Osteoblast (primary cell): ENCODE measurements around the gene ZNF790. TPM values are rescaled to one million over a fixed set of nuclear protein-coding genes. Genes with fewer than 3 reads are reported as not detected.
A peak's percentile ranks its signal among the peaks of the same experiment; 100 is the strongest.
"Not testable (repeated sequence)": the region's sequence is repeated elsewhere in the genome, so short reads cannot be mapped to it uniquely, and the experiment has no call there.

Source experiments
- DNase-seq: peaks from one replicate; pipeline ENCODE4 v3.0.0; 2011; ENCODE audit warnings: low spot score, mixed read lengths; ENCODE audit not compliant: insufficient read length; ENCODE audit errors: missing footprints
- H2AFZ ChIP-seq: 2 replicates; pipeline ENCODE4 v1.6.0; 2011; ENCODE audit warnings: mild to moderate bottlenecking, low read length
- H3K27ac ChIP-seq: 2 replicates; pipeline ENCODE4 v1.5.1; 2011; ENCODE audit warnings: mild to moderate bottlenecking, low read depth, low read length, moderate library complexity
- H3K27me3 ChIP-seq: 2 replicates; pipeline ENCODE4 v1.6.0; 2012; ENCODE audit warnings: mild to moderate bottlenecking, control low read depth, inconsistent platforms, low read length, moderate library complexity; ENCODE audit not compliant: insufficient read depth
- H3K36me3 ChIP-seq: 2 replicates; pipeline ENCODE4 v1.5.1; 2011; ENCODE audit warnings: mild to moderate bottlenecking, low read length, control low read depth, moderate library complexity; ENCODE audit not compliant: insufficient read depth
- H3K4me1 ChIP-seq: 2 replicates; pipeline ENCODE4 v1.5.1; 2011; ENCODE audit warnings: mild to moderate bottlenecking, low read length, control low read depth, moderate library complexity; ENCODE audit not compliant: insufficient read depth
- H3K4me2 ChIP-seq: 2 replicates; pipeline ENCODE4 v1.6.0; 2011; ENCODE audit warnings: mild to moderate bottlenecking, low read length; ENCODE audit not compliant: insufficient read depth
- H3K4me3 ChIP-seq: fragments of 200-600 bp; sonication (generic); 3 replicates; pipeline ENCODE4 v1.5.1; 2012; ENCODE audit warnings: mild to moderate bottlenecking, low read length, inconsistent platforms; ENCODE audit not compliant: insufficient read depth
- H3K79me2 ChIP-seq: 2 replicates; pipeline ENCODE4 v1.6.0; 2012; ENCODE audit warnings: mild to moderate bottlenecking, low read length, control low read depth, inconsistent platforms; ENCODE audit not compliant: insufficient read depth
- H3K9me3 ChIP-seq: 2 replicates; pipeline ENCODE4 v1.5.1; 2011; ENCODE audit warnings: low read depth, low read length, control low read depth
- H4K20me1 ChIP-seq: 2 replicates; pipeline ENCODE4 v1.6.0; 2012; ENCODE audit warnings: mild to moderate bottlenecking, low read length, control low read depth; ENCODE audit not compliant: insufficient read depth
- total RNA-seq: library from RNA; depleted of rRNA; stranded (reverse); fragments of >200 nt; gene quantifications from 2 replicates; pipeline ENCODE4 v1.2.3, GENCODE V29; 2012
- TF ChIP-seq, protein P1 (sequence below): IDR thresholded peaks from 2 replicates; pipeline ENCODE4 v1.5.1; 2011; ENCODE audit warnings: mild to moderate bottlenecking, low read depth, low read length, moderate library complexity; ENCODE audit errors: extremely low read depth

Gene ZNF790
- total RNA-seq, 1 donor = 6.9 TPM

DNA sequence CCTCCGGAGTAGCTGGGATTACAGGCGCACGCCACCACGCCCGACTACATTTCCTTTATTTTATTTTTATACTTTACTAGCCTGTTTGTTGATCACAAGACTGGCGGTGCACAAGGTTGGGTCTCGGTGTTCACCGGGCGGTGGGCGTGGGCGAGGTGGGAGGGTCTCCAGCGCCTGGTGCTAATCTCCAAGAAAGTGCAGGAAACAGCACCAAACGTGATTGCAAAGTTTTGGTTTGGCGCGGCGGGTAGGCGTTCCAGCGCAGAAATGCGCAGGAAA lies 41.5 kb downstream of the ZNF790 start:
- peak overlapping the region; percentile 97 for H3K4me3 ChIP-seq
- peak overlapping the region; percentile 78 for H3K27ac ChIP-seq
- peak overlapping the region; percentile 80 for H3K4me2 ChIP-seq
- H3K27me3 ChIP-seq = no peaks in the 10 kb centered on the region
- H2AFZ ChIP-seq = peak overlapping the region; percentile 92
- no peak for DNase-seq
- H4K20me1 ChIP-seq = no peaks in the 10 kb centered on the region
- no peaks in the 10 kb centered on the region for H3K4me1 ChIP-seq
- H3K9me3 ChIP-seq = no peaks in the 10 kb centered on the region
- H3K79me2 ChIP-seq = peaks cover 25% of the 10 kb centered on the region
- TF ChIP-seq, protein P1, sequence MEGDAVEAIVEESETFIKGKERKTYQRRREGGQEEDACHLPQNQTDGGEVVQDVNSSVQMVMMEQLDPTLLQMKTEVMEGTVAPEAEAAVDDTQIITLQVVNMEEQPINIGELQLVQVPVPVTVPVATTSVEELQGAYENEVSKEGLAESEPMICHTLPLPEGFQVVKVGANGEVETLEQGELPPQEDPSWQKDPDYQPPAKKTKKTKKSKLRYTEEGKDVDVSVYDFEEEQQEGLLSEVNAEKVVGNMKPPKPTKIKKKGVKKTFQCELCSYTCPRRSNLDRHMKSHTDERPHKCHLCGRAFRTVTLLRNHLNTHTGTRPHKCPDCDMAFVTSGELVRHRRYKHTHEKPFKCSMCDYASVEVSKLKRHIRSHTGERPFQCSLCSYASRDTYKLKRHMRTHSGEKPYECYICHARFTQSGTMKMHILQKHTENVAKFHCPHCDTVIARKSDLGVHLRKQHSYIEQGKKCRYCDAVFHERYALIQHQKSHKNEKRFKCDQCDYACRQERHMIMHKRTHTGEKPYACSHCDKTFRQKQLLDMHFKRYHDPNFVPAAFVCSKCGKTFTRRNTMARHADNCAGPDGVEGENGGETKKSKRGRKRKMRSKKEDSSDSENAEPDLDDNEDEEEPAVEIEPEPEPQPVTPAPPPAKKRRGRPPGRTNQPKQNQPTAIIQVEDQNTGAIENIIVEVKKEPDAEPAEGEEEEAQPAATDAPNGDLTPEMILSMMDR = no peak
- H3K36me3 ChIP-seq = peaks cover 3% of the 10 kb centered on the region

DNA sequence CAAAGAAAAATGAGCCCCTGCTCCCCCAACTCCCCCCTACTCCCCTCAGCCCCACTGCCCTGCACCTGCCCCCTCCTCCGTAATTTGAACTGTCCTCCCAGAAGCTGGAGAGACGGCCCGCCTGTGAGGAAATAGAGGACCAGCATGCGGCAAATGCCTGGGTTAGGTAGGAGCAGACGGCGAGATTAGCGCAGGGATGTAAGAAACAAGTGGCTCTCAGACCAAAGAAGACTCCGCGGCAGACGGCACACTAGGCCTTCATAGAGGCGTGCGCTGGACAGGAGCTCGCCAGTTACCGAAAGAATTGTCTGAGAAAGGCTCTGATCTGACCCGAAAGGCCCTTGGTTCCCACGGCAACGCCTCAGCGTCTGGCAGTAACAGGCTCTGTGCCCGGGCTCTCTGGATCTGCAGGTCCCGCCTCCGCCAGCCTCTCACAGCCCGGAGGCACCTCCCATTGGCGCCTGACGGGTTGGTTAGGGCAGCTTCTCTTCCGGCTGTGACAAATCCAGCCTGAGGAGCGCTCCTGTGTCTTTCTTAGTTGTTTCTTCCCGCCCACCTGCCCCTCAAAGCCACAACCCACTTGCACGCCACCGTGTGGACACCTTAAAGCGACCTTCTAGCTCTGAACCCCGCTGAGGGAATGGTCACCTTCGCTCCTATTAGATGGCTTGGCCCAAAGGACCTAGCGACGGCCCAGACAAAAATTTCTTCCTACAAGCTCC lies 46.6 kb downstream of the ZNF790 start:
- DNase-seq = peak; percentile 27
- H3K4me3 ChIP-seq = peak overlapping the region; percentile 54
- H3K4me1 ChIP-seq, H3K27me3 ChIP-seq, H3K27ac ChIP-seq, H3K36me3 ChIP-seq, H3K79me2 ChIP-seq, H3K9me3 ChIP-seq, H4K20me1 ChIP-seq: not testable (repeated sequence)
- peak overlapping the region; percentile 52 for H3K4me2 ChIP-seq
- peak overlapping the region; percentile 90 for H2AFZ ChIP-seq

DNA sequence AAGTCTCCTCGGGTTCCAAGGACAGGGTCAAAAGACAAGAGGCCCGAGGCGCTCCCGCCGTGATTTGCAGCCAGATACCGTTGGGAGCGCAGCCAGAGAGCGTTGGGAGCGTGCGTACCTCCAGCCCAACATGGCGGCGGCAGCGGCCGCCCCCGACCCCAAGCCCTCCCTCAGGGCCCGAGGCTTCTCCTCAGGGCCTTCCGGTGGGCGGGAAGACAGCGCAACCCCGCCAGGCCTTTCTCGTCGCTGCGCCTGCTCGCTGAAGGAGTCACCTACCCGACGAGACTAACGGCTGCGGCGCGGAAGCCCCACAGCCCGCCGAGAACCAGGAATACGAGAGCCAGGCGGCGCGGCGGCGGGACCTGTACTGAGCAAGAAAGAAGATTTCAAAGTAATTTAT lies 62.4 kb downstream of the ZNF790 start:
- peak overlapping the region; percentile 70 for H2AFZ ChIP-seq
- TF ChIP-seq, protein P1 = no peak
- DNase-seq = peak; percentile 76
- H3K4me2 ChIP-seq = peak overlapping the region; percentile 29
- no peaks in the 10 kb centered on the region for H3K79me2 ChIP-seq
- H4K20me1 ChIP-seq = no peaks in the 10 kb centered on the region
- H3K27ac ChIP-seq = no peak overlapping the region
- H3K9me3 ChIP-seq = no peaks in the 10 kb centered on the region
- H3K27me3 ChIP-seq = no peaks in the 10 kb centered on the region
- no peaks in the 10 kb centered on the region for H3K36me3 ChIP-seq
- H3K4me1 ChIP-seq = peaks cover 11% of the 10 kb centered on the region
- peak overlapping the region; percentile 52 for H3K4me3 ChIP-seq

DNA sequence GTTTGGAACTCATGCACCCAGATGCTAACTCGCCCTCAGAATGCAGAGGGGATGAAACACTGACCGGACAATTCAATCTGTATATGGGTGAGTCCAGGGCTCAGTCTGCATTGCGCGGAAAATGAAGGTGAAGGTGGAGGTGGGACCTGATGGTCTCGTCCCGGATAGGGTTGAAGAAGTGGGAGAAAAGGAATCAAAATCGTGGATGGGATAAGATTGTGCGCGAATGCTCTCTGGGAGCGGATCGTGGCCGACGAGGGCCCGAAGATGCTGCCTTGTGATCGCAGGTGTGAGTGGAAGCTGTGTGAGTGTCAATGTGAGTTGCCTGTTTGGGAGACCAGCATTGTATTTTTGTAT lies 65.0 kb downstream of the ZNF790 start:
- H3K79me2 ChIP-seq = peaks cover 11% of the 10 kb centered on the region
- peak overlapping the region; percentile 97 for H3K4me2 ChIP-seq
- no peak for DNase-seq
- peak overlapping the region; percentile 99 for H2AFZ ChIP-seq
- H3K27me3 ChIP-seq = no peaks in the 10 kb centered on the region
- H3K9me3 ChIP-seq = no peaks in the 10 kb centered on the region
- H3K27ac ChIP-seq = no peak overlapping the region
- H3K4me1 ChIP-seq = peaks cover 11% of the 10 kb centered on the region
- H3K4me3 ChIP-seq = peak overlapping the region; percentile 83
- no peaks in the 10 kb centered on the region for H3K36me3 ChIP-seq
- TF ChIP-seq, protein P1 = no peak
- no peaks in the 10 kb centered on the region for H4K20me1 ChIP-seq
